GM12874 (cell line): ENCODE measurements around the gene RAB6B.
A peak's percentile ranks its signal among the peaks of the same experiment; 100 is the strongest.

Experiments used
- CTCF ChIP-seq: IDR thresholded peaks from 2 replicates; pipeline ENCODE4 v1.5.1; 2011; ENCODE audit warnings: low read depth, mild to moderate bottlenecking, control low read depth, low read length, moderate library complexity; ENCODE audit not compliant: insufficient read depth

RAB6B gene

DNA sequence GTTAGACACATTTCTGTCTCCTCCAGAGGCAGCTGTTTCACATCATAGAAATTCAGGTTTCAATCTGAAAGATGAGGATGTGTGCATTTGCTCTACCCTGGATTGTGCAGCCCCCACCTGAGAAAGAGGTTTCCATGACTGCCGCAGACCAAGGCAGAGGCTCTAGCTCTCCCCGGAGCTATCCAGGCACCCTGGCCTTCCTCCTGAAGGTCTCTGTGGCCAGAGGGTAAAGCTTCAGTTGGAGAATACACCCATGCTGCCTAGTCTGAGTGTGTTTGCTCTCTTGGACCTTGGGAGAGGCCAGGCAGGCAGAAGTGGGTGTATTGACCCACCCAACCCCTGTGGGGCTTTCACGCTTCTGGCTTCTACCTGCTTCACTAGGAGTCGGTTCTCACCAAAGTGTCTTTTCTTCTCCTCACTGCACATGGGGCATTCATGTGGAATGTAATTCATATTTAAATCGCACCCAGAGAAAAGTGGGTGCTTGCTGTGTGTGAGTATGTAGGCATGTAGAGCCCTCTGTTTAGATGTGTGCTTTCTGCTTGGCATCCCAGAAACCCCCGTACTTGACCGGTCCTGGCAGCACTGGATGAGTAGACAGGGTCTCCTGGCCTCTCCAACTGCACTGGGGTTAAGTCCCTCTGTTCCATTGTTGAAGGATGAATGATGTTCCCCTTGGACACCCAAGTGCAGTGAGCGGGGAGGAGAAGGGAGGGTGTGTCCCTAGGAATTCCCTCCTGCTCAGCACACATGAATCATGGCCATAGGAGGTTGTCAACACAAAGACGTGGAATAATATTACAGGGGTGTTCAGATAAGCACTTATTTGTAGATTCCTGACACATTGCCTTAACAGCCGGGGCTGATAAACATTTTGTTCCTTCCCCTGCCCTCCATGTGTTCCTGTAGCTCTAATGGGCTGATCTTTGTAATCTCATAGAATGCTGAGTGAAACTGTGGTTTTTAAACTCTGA, 20.3 kb upstream of the RAB6B start:
- no peak for TF ChIP-seq CTCF

- TF ChIP-seq CTCF: no peak
Observed at GRCh38 chr3:133914839-133915600, 19.3 kb upstream of the RAB6B start.

DNA sequence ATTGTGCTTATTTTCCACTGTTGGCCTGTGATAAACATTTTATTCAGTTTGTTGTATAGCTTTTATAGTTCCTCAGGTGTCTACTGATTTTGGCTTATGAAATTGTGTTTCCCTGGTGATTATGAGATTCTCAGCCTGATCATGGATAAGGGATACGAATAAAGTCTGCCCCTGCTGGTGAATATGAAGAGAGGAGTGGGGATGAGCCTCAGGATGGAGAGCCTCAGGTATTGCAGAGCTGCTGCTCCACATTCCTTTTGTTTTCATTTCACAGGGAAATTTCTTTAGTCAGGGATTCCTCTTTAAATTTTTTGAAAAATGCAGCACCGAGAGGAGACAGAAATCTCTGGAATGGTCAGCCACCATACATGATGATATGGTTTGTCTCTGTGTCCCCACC, 14.7 kb upstream of the RAB6B start:
- no peak for TF ChIP-seq CTCF

- TF ChIP-seq CTCF: no peak
Observed at GRCh38 chr3:133905376-133905775, 9.7 kb upstream of the RAB6B start.

DNA sequence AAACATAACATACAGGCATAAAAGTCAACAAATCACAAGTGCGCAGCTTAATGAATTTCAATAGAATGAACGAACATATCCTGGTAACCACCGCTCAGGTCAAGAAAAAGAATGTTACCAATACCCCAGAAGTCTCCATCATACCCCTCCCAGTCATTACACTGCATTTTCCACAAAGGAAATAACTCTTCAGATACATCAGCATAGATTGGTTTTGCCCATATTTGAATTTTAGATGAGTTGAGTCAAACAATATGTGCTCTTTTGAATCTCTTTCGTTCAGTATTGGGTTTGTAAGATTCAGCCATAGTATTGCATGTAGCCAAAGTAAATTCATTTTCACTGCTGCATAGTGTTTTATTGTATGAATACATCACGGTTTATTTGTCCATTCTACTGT, 6.2 kb upstream of the RAB6B start:
- no peak for TF ChIP-seq CTCF

DNA sequence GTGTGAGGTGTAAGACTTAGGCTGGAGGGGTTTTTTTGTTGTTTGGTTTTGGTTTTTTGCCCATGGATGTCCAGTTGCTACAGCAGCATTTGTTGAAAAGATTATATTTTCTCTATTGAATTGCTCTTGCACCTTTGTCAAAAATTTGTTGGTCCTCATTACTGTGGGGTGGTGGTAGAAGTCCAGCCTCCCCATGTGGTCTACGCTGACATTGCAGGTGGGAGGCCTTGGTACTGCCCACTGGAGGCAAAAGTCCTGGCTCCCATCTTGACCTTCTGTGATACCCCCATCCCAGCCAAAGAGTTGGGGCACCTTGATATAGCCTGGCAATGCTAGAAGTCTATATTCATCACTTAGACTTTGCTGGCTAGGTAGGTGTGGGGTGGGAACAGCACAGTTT, 5.4 kb upstream of the RAB6B start:
- TF ChIP-seq CTCF: peak; percentile 26; the same call in 1 of the 2 replicates

- no peak for TF ChIP-seq CTCF
Observed at GRCh38 chr3:133899311-133899710, 3.6 kb upstream of the RAB6B start.
